Peyer's patch (tissue), 4 donors: ENCODE results near the gene MAML1. TPM values are rescaled to one million over a fixed set of nuclear protein-coding genes. Genes with fewer than 3 reads are reported as not detected.

Experiments used
- DNase-seq, 3 donors: peaks; one replicate each; pipeline ENCODE4 v3.0.0-alpha.2; 2017 to 2019
- H3K27ac ChIP-seq, 4 donors: fragments of 200-600 bp; sonication (generic); one replicate each; pipeline ENCODE4 v1.5.1; 2016 to 2019
- H3K27me3 ChIP-seq, 2 donors: fragments of 200-600 bp; sonication (generic); one replicate each; pipeline ENCODE4 v1.5.1; 2019
- H3K36me3 ChIP-seq, 3 donors: fragments of 200-600 bp; sonication (generic); one replicate each; pipeline ENCODE4 v1.5.1; 2016 to 2019
- H3K4me1 ChIP-seq, 4 donors: fragments of 200-600 bp; sonication (generic); one replicate each; pipeline ENCODE4 v1.5.1; 2016 to 2019
- H3K4me3 ChIP-seq, 4 donors: fragments of 200-600 bp; sonication (generic); 1 replicate in 3 of 4; 2 replicates in 1 of 4; pipeline ENCODE4 v1.5.1; 2016 to 2019; ENCODE audit warnings: mild to moderate bottlenecking in 1 of 4
- H3K9me3 ChIP-seq, 4 donors: fragments of 200-600 bp; sonication (generic); one replicate each; pipeline ENCODE4 v1.5.1; 2016 to 2019; ENCODE audit warnings: mild to moderate bottlenecking in 1 of 4
- POLR2A ChIP-seq, 2 donors: fragments of 450-650 bp; IDR thresholded peaks; one replicate each; pipeline ENCODE4 v1.5.1; 2017; ENCODE audit warnings: antibody characterized with exemption in 2 of 2, mild to moderate bottlenecking in 2 of 2, moderate library complexity in 2 of 2
- total RNA-seq, 4 donors: library from RNA; depleted of rRNA; stranded (reverse); fragments of >200 nt; gene quantifications; one replicate each; pipeline ENCODE4 v1.1.0, GENCODE V29; 2016
- TF ChIP-seq, protein P1 (sequence below), 6 experiments: fragments of 450-650 bp in 4 of 6; fragments of 200-600 bp in 2 of 6; sonication (generic) in 1 of 6; IDR thresholded peaks; one replicate each; pipeline ENCODE4 v1.5.1; 2017 to 2019; ENCODE audit warnings: antibody characterized with exemption in 6 of 6, mild to moderate bottlenecking in 3 of 6, moderate library complexity in 1 of 6

Gene MAML1
- total RNA-seq, 4 donors from 2014 or later, result 29.6 to 43.1 (median 37.3) TPM

DNA sequence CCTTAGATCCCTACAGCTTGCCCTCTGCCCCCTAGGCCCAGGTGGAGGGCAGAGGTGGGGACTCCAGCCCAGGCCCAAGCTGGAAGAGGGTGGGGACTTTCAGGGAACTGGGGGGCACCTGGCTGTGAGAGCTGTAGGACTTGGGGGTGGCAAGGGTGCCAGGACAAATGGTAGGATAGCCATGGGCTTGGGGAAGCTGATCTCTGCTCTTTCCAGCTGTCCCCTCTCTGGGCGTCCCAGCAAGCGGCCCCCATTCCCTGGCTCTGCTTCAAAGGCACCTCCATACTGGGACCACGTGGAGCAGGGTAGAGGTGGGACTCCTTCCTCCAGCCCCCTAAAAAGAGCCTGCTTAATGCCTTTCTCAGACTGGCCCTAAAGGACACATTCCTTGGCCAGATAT lies 61.5 kb downstream of the MAML1 start:
- Histone ChIP-seq H3K9me3 (no peaks in the 10 kb centered on the region), H3K4me1 (peaks cover 0 to 38% (median 24%) of the 10 kb centered on the region in 4 donors), H3K27ac (peak overlapping the region in 3 of 4 donors; percentile 55 to 62 (median 61)), H3K36me3 (peaks cover 0 to 22% (median 0%) of the 10 kb centered on the region in 3 donors), H3K4me3 (peak overlapping the region in 2 of 4 donors; percentile 3 to 13), H3K27me3 (no peaks in the 10 kb centered on the region)
- TF ChIP-seq, protein P1, sequence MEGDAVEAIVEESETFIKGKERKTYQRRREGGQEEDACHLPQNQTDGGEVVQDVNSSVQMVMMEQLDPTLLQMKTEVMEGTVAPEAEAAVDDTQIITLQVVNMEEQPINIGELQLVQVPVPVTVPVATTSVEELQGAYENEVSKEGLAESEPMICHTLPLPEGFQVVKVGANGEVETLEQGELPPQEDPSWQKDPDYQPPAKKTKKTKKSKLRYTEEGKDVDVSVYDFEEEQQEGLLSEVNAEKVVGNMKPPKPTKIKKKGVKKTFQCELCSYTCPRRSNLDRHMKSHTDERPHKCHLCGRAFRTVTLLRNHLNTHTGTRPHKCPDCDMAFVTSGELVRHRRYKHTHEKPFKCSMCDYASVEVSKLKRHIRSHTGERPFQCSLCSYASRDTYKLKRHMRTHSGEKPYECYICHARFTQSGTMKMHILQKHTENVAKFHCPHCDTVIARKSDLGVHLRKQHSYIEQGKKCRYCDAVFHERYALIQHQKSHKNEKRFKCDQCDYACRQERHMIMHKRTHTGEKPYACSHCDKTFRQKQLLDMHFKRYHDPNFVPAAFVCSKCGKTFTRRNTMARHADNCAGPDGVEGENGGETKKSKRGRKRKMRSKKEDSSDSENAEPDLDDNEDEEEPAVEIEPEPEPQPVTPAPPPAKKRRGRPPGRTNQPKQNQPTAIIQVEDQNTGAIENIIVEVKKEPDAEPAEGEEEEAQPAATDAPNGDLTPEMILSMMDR (IDR thresholded peaks at IDR 0.05), result no peak
- TF ChIP-seq POLR2A (IDR thresholded peaks at IDR 0.05), result no peak
- DNase-seq, result no peak

DNA sequence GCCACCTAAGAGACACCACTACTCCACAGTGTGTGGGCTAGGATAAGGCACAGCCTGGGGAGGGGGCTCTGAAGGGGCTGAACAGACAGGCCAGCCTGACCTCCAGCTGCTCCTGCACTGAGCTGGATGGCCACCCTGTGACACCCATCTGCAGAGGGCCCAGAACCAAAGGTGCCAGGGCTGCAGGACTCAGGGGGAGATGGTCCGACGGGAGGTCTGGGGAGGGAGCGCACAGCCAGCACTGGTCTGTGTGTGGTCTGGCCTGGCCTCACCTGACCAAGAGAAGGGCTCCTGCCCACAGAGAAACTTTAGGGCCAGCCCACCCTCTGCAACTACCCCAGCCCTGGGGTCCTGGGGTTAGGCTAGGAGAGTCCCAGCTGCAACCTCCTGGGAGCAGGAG lies 62.0 kb downstream of the MAML1 start:
- H3K4me3 ChIP-seq, result peak overlapping the region in 1 of 4 donors; percentile 60
- TF ChIP-seq, protein P1 (IDR thresholded peaks at IDR 0.05), result no peak
- TF ChIP-seq POLR2A (IDR thresholded peaks at IDR 0.05), result no peak
- H3K9me3 ChIP-seq, result no peaks in the 10 kb centered on the region
- no peaks in the 10 kb centered on the region for H3K27me3 ChIP-seq
- peaks cover 0 to 38% (median 24%) of the 10 kb centered on the region in 4 donors for H3K4me1 ChIP-seq
- DNase-seq, result no peak
- H3K27ac ChIP-seq, result peak overlapping the region in 3 of 4 donors; percentile 55 to 82 (median 61)
- H3K36me3 ChIP-seq, result peaks cover 0 to 26% (median 0%) of the 10 kb centered on the region in 3 donors

DNA sequence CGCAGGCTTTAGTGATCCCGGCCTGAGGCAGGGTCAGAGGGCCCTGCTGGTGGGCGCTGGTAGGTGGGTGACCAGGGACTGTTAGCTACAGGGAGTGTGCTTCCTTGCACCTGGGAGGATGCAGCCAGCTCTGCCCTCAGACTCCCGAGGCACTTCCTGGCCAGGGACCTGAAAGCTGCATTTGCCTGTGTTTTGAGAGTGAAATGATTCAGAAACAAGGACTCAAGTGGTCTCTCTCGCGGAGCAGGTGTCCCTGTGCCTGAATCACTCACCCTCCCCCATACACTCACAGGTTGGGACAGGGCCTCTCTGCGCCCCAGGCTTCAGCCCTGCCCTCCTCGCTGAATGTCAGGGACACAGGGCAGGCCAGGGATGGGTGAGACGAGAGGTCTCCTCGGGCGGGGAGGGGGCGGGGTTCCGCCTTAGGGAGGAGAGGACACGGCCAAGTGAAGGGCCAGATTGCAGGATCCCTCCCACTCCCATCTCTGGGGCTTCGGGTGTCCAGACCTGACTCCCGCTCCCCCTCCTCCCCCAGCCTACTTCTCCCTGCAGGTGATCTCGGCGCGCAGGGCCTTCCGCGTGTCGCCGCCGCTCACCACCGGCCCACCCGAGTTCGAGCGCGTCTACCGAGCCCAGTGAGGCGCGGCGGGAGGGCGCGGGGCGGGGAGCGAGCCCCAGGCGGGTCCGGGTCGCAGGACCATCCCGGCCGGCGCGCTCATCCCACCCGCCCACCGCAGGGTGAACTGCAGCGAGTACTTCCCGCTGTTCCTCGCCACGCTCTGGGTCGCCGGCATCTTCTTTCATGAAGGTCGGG lies 62.6 kb downstream of the MAML1 start:
- no peaks in the 10 kb centered on the region for H3K9me3 ChIP-seq
- TF ChIP-seq POLR2A (IDR thresholded peaks at IDR 0.05), result no peak
- TF ChIP-seq, protein P1 (IDR thresholded peaks at IDR 0.05), result no peak
- H3K27ac ChIP-seq, result peak overlapping the region; percentile 73 to 89 (median 84)
- DNase-seq, result peak in 2 of 3 donors; percentile 63 to 69
- H3K4me3 ChIP-seq, result peak overlapping the region; percentile 60 to 74 (median 64)
- peaks cover 0 to 38% (median 24%) of the 10 kb centered on the region in 4 donors for H3K4me1 ChIP-seq
- H3K36me3 ChIP-seq, result peaks cover 0 to 33% (median 0%) of the 10 kb centered on the region in 3 donors
- no peaks in the 10 kb centered on the region for H3K27me3 ChIP-seq

DNA sequence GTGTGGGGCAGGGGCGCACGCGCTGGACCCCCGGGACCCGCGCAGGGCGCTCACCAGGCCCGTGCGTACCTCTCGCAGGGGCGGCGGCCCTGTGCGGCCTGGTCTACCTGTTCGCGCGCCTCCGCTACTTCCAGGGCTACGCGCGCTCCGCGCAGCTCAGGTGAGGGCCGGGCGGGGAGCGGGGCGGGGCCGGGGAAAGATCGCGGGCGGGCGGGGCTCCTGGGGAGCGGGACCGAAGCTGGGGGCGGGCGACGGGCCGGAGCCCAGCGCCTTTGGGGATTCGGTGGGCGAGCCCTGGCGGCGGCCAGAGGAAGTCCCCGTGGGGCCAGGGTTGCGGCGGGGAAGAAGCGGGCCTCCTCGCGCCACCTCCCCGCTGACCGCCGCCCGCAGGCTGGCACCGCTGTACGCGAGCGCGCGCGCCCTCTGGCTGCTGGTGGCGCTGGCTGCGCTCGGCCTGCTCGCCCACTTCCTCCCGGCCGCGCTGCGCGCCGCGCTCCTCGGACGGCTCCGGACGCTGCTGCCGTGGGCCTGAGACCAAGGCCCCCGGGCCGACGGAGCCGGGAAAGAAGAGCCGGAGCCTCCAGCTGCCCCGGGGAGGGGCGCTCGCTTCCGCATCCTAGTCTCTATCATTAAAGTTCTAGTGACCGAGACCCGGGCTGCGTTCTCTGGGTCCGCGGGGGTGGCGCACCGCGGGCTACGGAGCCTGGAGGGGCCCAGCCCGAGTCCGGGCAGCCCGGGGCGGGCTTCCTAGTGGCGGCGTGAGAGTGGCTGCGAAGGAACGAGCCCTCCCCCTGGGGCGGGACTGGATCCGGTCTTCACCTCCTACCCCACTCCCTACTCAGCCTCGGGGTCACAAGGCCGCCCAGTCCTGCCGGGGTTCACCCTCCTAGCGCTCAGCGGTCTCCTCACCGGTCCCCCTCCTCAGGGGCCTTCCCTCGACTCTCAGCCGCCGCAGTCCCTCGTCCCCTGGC lies 63.5 kb downstream of the MAML1 start:
- H3K27me3 ChIP-seq, result no peaks in the 10 kb centered on the region
- DNase-seq, result peak; percentile 73 to 92 (median 91)
- peak overlapping the region; percentile 73 to 89 (median 84) for H3K27ac ChIP-seq
- H3K36me3 ChIP-seq, result peaks cover 0 to 42% (median 0%) of the 10 kb centered on the region in 3 donors
- no peaks in the 10 kb centered on the region for H3K9me3 ChIP-seq
- TF ChIP-seq POLR2A (IDR thresholded peaks at IDR 0.05), result peak; percentile 28 to 43
- TF ChIP-seq, protein P1 (IDR thresholded peaks at IDR 0.05), result peak; percentile 81 to 96 (median 88)
- H3K4me3 ChIP-seq, result peak overlapping the region; percentile 60 to 74 (median 64)
- H3K4me1 ChIP-seq, result peaks cover 0 to 39% (median 24%) of the 10 kb centered on the region in 4 donors
